Prostate gland (tissue), 2 donors: ENCODE results near the gene TNS3. TPM values are rescaled to one million over a fixed set of nuclear protein-coding genes. Genes with fewer than 3 reads are reported as not detected.

Experiments
- DNase-seq: peaks from one replicate; pipeline ENCODE4 v3.0.0-alpha.2; 2019; ENCODE audit warnings: low spot score
- H3K27ac ChIP-seq, 2 donors: fragments of 200-600 bp; sonication (generic); 2 replicates each; pipeline ENCODE4 v1.5.1; 2017 to 2019
- H3K27me3 ChIP-seq: fragments of 200-600 bp; sonication (generic); replicated peaks from 2 replicates; pipeline ENCODE4 v1.5.1; 2019; ENCODE audit not compliant: insufficient read depth
- H3K36me3 ChIP-seq, 2 donors: fragments of 200-600 bp; sonication (generic); 1 replicate in 1 of 2; 2 replicates in 1 of 2; pipeline versions ENCODE4 v1.5.1 to v1.8.1; 2017 to 2019
- H3K4me1 ChIP-seq: fragments of 200-600 bp; sonication (generic); replicated peaks from 2 replicates; pipeline ENCODE4 v1.5.1; 2019
- H3K4me3 ChIP-seq, 2 donors: fragments of 200-600 bp; sonication (generic); 2 replicates each; pipeline ENCODE4 v1.5.1; 2017 to 2019
- H3K9me3 ChIP-seq: fragments of 200-600 bp; sonication (generic); 2 replicates; pipeline ENCODE4 v1.5.1; 2017
- CTCF ChIP-seq, 4 experiments: fragments of 200-600 bp in 2 of 4; fragments of 450-650 bp in 2 of 4; sonication (generic) in 2 of 4; IDR thresholded peaks; 1 replicate in 3 of 4; 2 replicates in 1 of 4; pipeline ENCODE4 v1.5.1; 2016 to 2019; ENCODE audit warnings: antibody characterized with exemption in 4 of 4, mild to moderate bottlenecking in 2 of 4, moderate library complexity in 2 of 4
- POLR2A ChIP-seq: fragments of 450-650 bp; IDR thresholded peaks from one replicate; pipeline ENCODE4 v1.6.1; 2016; ENCODE audit warnings: antibody characterized with exemption, mild to moderate bottlenecking
- POLR2AphosphoS5 ChIP-seq: sonication (generic); formaldehyde crosslinking; IDR thresholded peaks from one replicate; pipeline ENCODE4 v1.6.1; 2017; ENCODE audit warnings: antibody characterized with exemption
- WGBS: methylation state at CpG from one replicate; pipeline ENCODE4 v1.1.5; 2018; 5-methylcytosine and 5-hydroxymethylcytosine counted together
- intact Hi-C: fragments of 100-400 bp; cut with DNase I; formaldehyde crosslinking; loops from one replicate; pipeline ENCODE4 v1.14.2; 2022
- total RNA-seq, 2 donors: library from RNA; depleted of rRNA; stranded (reverse); fragments of >200 nt; gene quantifications; one replicate each; pipeline ENCODE4 v1.1.0, GENCODE V29; 2016

TNS3 gene
- 10 to 100 TPM; 19.5 to 95.8 TPM for total RNA-seq

- Histone ChIP-seq H3K36me3 (no peaks in the 10 kb centered on the region), H3K27me3 (no peaks in the 10 kb centered on the region), H3K9me3 (no peaks in the 10 kb centered on the region), H3K4me1 (no peaks in the 10 kb centered on the region), H3K4me3 (peak within 1 kb of the TSS; percentile 41 to 64), H3K27ac (peak within 1 kb of the TSS; percentile 37 to 75)
- TF ChIP-seq POLR2AphosphoS5 (no peak), CTCF (IDR thresholded peaks at IDR 0.05) (peak in 2 of 4 experiments; percentile 4 to 46), POLR2A (peak; percentile 10)
- WGBS: 11% methylated on average over 82 of the region's 85 CpGs
- intact Hi-C loops: no loop called here
- DNase-seq: no peak
Measured at GRCh38 chr7:47581804-47582763, at the start of gene TNS3. TNS3 (minus strand) TSS chr7:47582111; CDS start chr7:47439636, 142,475 bp downstream.

- no peaks in the 10 kb centered on the region for H3K27me3 ChIP-seq
- no peaks in the 10 kb centered on the region for H3K9me3 ChIP-seq
- 87% methylated on average over 13 of the region's 13 CpGs for WGBS
- no peaks in the 10 kb centered on the region for H3K36me3 ChIP-seq
- intact Hi-C loops: no loop called here
- no peak for DNase-seq
- H3K4me1 ChIP-seq: no peaks in the 10 kb centered on the region
- TF ChIP-seq POLR2A (no peak), POLR2AphosphoS5 (no peak), CTCF (IDR thresholded peaks at IDR 0.05) (no peak)
- H3K4me3 ChIP-seq: no peak overlapping the region
- H3K27ac ChIP-seq: no peak overlapping the region
Measured at GRCh38 chr7:47631711-47632110, 49.8 kb upstream of the TNS3 start.

GRCh38 chr7:47627580-47628283 is 45.8 kb upstream of the TNS3 start:
- WGBS: 87% methylated on average over 7 of the region's 7 CpGs
- H3K9me3 ChIP-seq: no peaks in the 10 kb centered on the region
- no peak for TF ChIP-seq POLR2AphosphoS5
- no peak for TF ChIP-seq POLR2A
- TF ChIP-seq CTCF (IDR thresholded peaks at IDR 0.05): no peak
- H3K27ac ChIP-seq: no peak overlapping the region
- H3K27me3 ChIP-seq: no peaks in the 10 kb centered on the region
- H3K36me3 ChIP-seq: no peaks in the 10 kb centered on the region
- intact Hi-C loops: no loop called here
- H3K4me1 ChIP-seq: no peaks in the 10 kb centered on the region
- no peak overlapping the region for H3K4me3 ChIP-seq
- DNase-seq: no peak

- no peak overlapping the region for H3K4me3 ChIP-seq
- H3K27ac ChIP-seq: no peak overlapping the region
- no peaks in the 10 kb centered on the region for H3K9me3 ChIP-seq
- no peak for DNase-seq
- H3K4me1 ChIP-seq: no peaks in the 10 kb centered on the region
- H3K36me3 ChIP-seq: no peaks in the 10 kb centered on the region
- intact Hi-C loops: no loop called here
- 88% methylated on average over 10 of the region's 10 CpGs for WGBS
- H3K27me3 ChIP-seq: no peaks in the 10 kb centered on the region
- no peak for TF ChIP-seq POLR2AphosphoS5
Measured at GRCh38 chr7:47625861-47626715, 44.2 kb upstream of the TNS3 start.

- TF ChIP-seq CTCF (IDR thresholded peaks at IDR 0.05): no peak
- TF ChIP-seq POLR2AphosphoS5: no peak
- no peak for TF ChIP-seq POLR2A
- Histone ChIP-seq H3K4me1 (no peaks in the 10 kb centered on the region), H3K4me3 (no peak overlapping the region), H3K27me3 (no peaks in the 10 kb centered on the region), H3K9me3 (no peaks in the 10 kb centered on the region), H3K27ac (no peak overlapping the region), H3K36me3 (no peaks in the 10 kb centered on the region)
- intact Hi-C loops: no loop called here
- no peak for DNase-seq
Measured at GRCh38 chr7:47624689-47625088, 42.8 kb upstream of the TNS3 start.
